HUDEP-2 (cell line): ENCODE measurements around the gene NOS1.
"Not testable (repeated sequence)": the region's sequence is repeated elsewhere in the genome, so short reads cannot be mapped to it uniquely, and the experiment has no call there.

Experiments used
- DNase-seq, 76 experiments: peaks; one replicate each; lab custom pipeline; 2025; ENCODE audit not compliant: unreplicated experiment in 76 of 76; lab: John Stamatoyannopoulos, UW

Gene NOS1

GRCh38 chr12:117213295-117213808 lies 148.1 kb downstream of the NOS1 start:
- no peak for DNase-seq

- peak in 48 of 76 experiments; percentile 1 to 64 (median 22) for DNase-seq
These were observed 148.7 kb downstream of the NOS1 start for GRCh38 chr12:117212563-117213190.

GRCh38 chr12:117210266-117210918 lies 151.0 kb downstream of the NOS1 start:
- DNase-seq: no peak

GRCh38 chr12:117209626-117210025 lies 151.8 kb downstream of the NOS1 start:
- DNase-seq: no peak

- DNase-seq: no peak
These were observed 152.5 kb downstream of the NOS1 start for GRCh38 chr12:117208811-117209455.

- DNase-seq: no peak
These were observed 153.2 kb downstream of the NOS1 start for GRCh38 chr12:117208206-117208605.

- no peak for DNase-seq
These were observed 153.8 kb downstream of the NOS1 start for GRCh38 chr12:117207675-117208074.

GRCh38 chr12:117202556-117202955 lies 158.9 kb downstream of the NOS1 start:
- no peak for DNase-seq

GRCh38 chr12:117202033-117202432 lies 159.4 kb downstream of the NOS1 start:
- DNase-seq: no peak

GRCh38 chr12:117199956-117200744 lies 161.3 kb downstream of the NOS1 start:
- DNase-seq: not testable (repeated sequence)

GRCh38 chr12:117196334-117196733 lies 165.1 kb downstream of the NOS1 start:
- DNase-seq: not testable (repeated sequence)

- DNase-seq: not testable (repeated sequence)
These were observed 166.4 kb downstream of the NOS1 start for GRCh38 chr12:117195027-117195426.

GRCh38 chr12:117193903-117194302 lies 167.5 kb downstream of the NOS1 start:
- DNase-seq: no peak

GRCh38 chr12:117192581-117192980 lies 168.8 kb downstream of the NOS1 start:
- not testable (repeated sequence) for DNase-seq

GRCh38 chr12:117192057-117192456 lies 169.4 kb downstream of the NOS1 start:
- peak in 1 of 76 experiments; percentile 6 for DNase-seq

GRCh38 chr12:117190210-117190781 lies 171.1 kb downstream of the NOS1 start, which contains the start of gene FBXO21:
FBXO21 (minus strand) TSS chr12:117190470; CDS start chr12:117190456, 14 bp downstream.
- peak in 74 of 76 experiments; percentile 16 to 89 (median 73) for DNase-seq

- DNase-seq: peak in 15 of 76 experiments; percentile 3 to 19 (median 9)
These were observed 171.7 kb downstream of the NOS1 start for GRCh38 chr12:117189725-117190209.

- DNase-seq: no peak
These were observed 172.3 kb downstream of the NOS1 start for GRCh38 chr12:117188961-117189724.

- no peak for DNase-seq
These were observed 173.2 kb downstream of the NOS1 start for GRCh38 chr12:117188121-117188665.
